ENCODE data around the gene NPPB. TPM values are rescaled to one million over a fixed set of nuclear protein-coding genes. Genes with fewer than 3 reads are reported as not detected.
A peak's percentile ranks its signal among the peaks of the same experiment; 100 is the strongest.

The NPPB gene
- total RNA-seq (2014; rRNA removed; shearing (Covaris generic)) (not detected in 2 replicates), polyA plus RNA-seq (2016; fragmentation: Nextera tagmentation; extraction: Ambion mirVana) (0.95 and 1.1 TPM in 2 replicates)
- long read RNA-seq: 0 reads

- DNase-seq (ENCODE audit: low spot score): no peak
- Mint-ChIP-seq H3K4me1 (peaks cover 7% of the 10 kb centered on the region; the same call in 1 of the 3 replicates), H3K9me3 (no peaks in the 10 kb centered on the region), H3K27me3 (ENCODE audit: insufficient read depth, low read depth, poor library complexity) (peaks cover 22% of the 10 kb centered on the region), H3K27ac (no peak within 1 kb of the TSS), H3K4me3 (peak within 1 kb of the TSS; percentile 33; the same call in 2 of the 3 replicates), H3K36me3 (ENCODE audit: low read depth) (no peaks in the 10 kb centered on the region)
- Histone ChIP-seq H3K4me3 (peak within 1 kb of the TSS; percentile 53), H3K27me3 (ENCODE audit: insufficient read depth) (peaks cover 27% of the 10 kb centered on the region), H3K4me1 (ENCODE audit: insufficient read depth) (no peaks in the 10 kb centered on the region), H3K9me2 (ENCODE audit: insufficient read depth) (no peaks in the 10 kb centered on the region), H3K79me2 (replicated peaks; ENCODE audit: insufficient read depth) (no peaks in the 10 kb centered on the region), H3K4me2 (peak within 1 kb of the TSS; percentile 80), H3K36me3 (ENCODE audit: insufficient read depth) (no peaks in the 10 kb centered on the region), H3F3A (replicated peaks; ENCODE audit: low read depth) (no peaks in the 10 kb centered on the region), H4K20me1 (replicated peaks; ENCODE audit: insufficient read depth) (no peaks in the 10 kb centered on the region), H3K27ac (ENCODE audit: low read depth) (no peak within 1 kb of the TSS), H2AFZ (no peak within 1 kb of the TSS)
- no peak for TF ChIP-seq NANOG (IDR thresholded peaks at IDR 0.05; ENCODE audit: borderline replicate concordance)
- TF ChIP-seq REST (IDR thresholded peaks at IDR 0.05; ENCODE audit: unreplicated experiment): no peak
- no peak for TF ChIP-seq ETS1 (IDR thresholded peaks at IDR 0.05)
- no peak for TF ChIP-seq CTCF (conservative IDR thresholded peaks at IDR 0.05; ENCODE audit: low read depth in 2 of 2)
- no peak for TF ChIP-seq EZH2 (IDR thresholded peaks at IDR 0.05; ENCODE audit: low read depth, unreplicated experiment)
- no peak for TF ChIP-seq CREB1 (CRISPR knock-in tag; IDR thresholded peaks at IDR 0.05; ENCODE audit: low read depth)
- no peak for TF ChIP-seq ZNF331 (CRISPR knock-in tag; IDR thresholded peaks at IDR 0.05; ENCODE audit: low read depth)
- no peak for TF ChIP-seq POLR2AphosphoS5 (IDR thresholded peaks at IDR 0.05; ENCODE audit: low read depth)
- TF ChIP-seq ZNF462 (CRISPR knock-in tag; IDR thresholded peaks at IDR 0.05): no peak
- TF ChIP-seq JUNB (IDR thresholded peaks at IDR 0.05; ENCODE audit: unreplicated experiment): no peak
- TF ChIP-seq STAT1 (IDR thresholded peaks at IDR 0.05; ENCODE audit: unreplicated experiment): no peak
- ATAC-seq: no peak
Observed at GRCh38 chr1:11858613-11858967, at the start of gene NPPB. TSS of gene NPPB (minus strand) at chr1:11858945. CDS start at chr1:11858833, 112 bp downstream.

Measured in GM23338 (cell line).